ENCODE data around the gene OR5K4.

The OR5K4 gene, protein sequence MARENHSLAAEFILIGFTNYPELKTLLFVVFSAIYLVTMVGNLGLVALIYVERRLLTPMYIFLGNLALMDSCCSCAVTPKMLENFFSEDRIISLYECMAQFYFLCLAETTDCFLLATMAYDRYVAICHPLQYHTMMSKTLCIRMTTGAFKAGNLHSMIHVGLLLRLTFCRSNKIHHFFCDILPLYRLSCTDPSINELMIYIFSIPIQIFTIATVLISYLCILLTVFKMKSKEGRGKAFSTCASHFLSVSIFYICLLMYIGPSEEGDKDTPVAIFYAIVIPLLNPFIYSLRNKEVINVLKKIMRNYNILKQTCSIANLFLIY

GRCh38 chr3:98353554-98353953 is at the start of gene OR5K4:
OR5K4 (plus strand) TSS chr3:98353854; CDS start chr3:98353854, 0 bp downstream.
- Histone ChIP-seq H3K79me2 (ENCODE audit: control insufficient read depth, insufficient read depth, low read length, unreplicated experiment) (no peaks in the 10 kb centered on the region), H3K4me3 (ENCODE audit: low read depth, low read length) (no peak within 1 kb of the TSS), H3K4me1 (ENCODE audit: control insufficient read depth, insufficient read depth, low read length, unreplicated experiment) (no peaks in the 10 kb centered on the region), H3K27me3 (ENCODE audit: insufficient read depth, low read length) (peaks cover 38% of the 10 kb centered on the region), H3K27ac (ENCODE audit: low read depth, low read length) (no peak within 1 kb of the TSS), H3K36me3 (ENCODE audit: insufficient read depth, low read length) (no peaks in the 10 kb centered on the region), H2AFZ (ENCODE audit: low read length, unreplicated experiment) (no peak within 1 kb of the TSS)

DNA sequence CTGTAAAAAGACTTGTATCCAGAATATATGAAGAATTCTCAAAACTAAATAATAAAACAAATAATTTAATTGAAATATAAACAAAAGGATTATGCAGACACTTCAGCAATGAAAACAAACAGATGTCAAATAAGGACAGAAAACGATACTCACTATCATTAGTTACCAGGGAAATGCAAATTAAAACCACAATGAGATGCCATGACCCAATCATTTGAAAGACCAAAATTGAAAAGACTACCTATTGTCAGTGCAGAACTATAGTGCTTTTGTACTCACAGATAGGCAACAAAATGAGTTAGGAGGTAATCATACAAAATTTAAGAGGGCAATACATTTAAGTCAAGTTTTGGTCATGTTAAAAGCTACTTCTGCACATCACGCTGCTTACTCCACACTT is 31.6 kb upstream of the OR5K4 start:
- H3K27ac ChIP-seq (ENCODE audit: low read depth, low read length): no peak overlapping the region
- H3K79me2 ChIP-seq (ENCODE audit: control insufficient read depth, insufficient read depth, low read length, unreplicated experiment): no peaks in the 10 kb centered on the region
- no peaks in the 10 kb centered on the region for H3K4me1 ChIP-seq (ENCODE audit: control insufficient read depth, insufficient read depth, low read length, unreplicated experiment)
- no peak overlapping the region for H3K4me3 ChIP-seq (ENCODE audit: low read depth, low read length)
- H3K36me3 ChIP-seq (ENCODE audit: insufficient read depth, low read length): no peaks in the 10 kb centered on the region
- H3K27me3 ChIP-seq (ENCODE audit: insufficient read depth, low read length): peaks cover 50% of the 10 kb centered on the region
- no peak overlapping the region for H2AFZ ChIP-seq (ENCODE audit: low read length, unreplicated experiment)

GRCh38 chr3:98322686-98323085 is 31.0 kb upstream of the OR5K4 start:
- H3K4me3 ChIP-seq (ENCODE audit: low read depth, low read length): no peak overlapping the region
- no peaks in the 10 kb centered on the region for H3K4me1 ChIP-seq (ENCODE audit: control insufficient read depth, insufficient read depth, low read length, unreplicated experiment)
- H3K27me3 ChIP-seq (ENCODE audit: insufficient read depth, low read length): peaks cover 55% of the 10 kb centered on the region
- no peaks in the 10 kb centered on the region for H3K79me2 ChIP-seq (ENCODE audit: control insufficient read depth, insufficient read depth, low read length, unreplicated experiment)
- no peak overlapping the region for H3K27ac ChIP-seq (ENCODE audit: low read depth, low read length)
- H3K36me3 ChIP-seq (ENCODE audit: insufficient read depth, low read length): no peaks in the 10 kb centered on the region
- no peak overlapping the region for H2AFZ ChIP-seq (ENCODE audit: low read length, unreplicated experiment)

DNA sequence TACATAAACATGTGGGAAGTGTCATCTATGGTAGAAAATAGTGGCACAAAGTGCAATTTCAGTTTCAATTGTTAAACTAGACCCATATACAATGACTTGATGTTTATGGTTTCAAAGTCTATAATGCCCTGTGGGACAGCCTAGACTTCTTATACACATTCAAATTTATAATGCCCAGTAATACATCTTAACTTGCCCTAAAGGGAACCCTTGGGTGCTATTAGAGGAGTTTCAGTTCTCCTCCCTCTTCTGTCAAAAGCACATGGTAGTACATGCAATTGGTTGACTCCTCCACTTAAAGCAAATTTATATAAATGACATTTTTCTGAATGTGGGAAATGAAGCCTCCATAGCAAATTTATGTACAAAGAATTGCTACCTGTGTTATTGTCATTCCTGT is 30.2 kb upstream of the OR5K4 start:
- Histone ChIP-seq H3K27ac (ENCODE audit: low read depth, low read length) (no peak overlapping the region), H3K4me1 (ENCODE audit: control insufficient read depth, insufficient read depth, low read length, unreplicated experiment) (no peaks in the 10 kb centered on the region), H3K27me3 (ENCODE audit: insufficient read depth, low read length) (peaks cover 62% of the 10 kb centered on the region), H2AFZ (ENCODE audit: low read length, unreplicated experiment) (no peak overlapping the region), H3K79me2 (ENCODE audit: control insufficient read depth, insufficient read depth, low read length, unreplicated experiment) (no peaks in the 10 kb centered on the region), H3K36me3 (ENCODE audit: insufficient read depth, low read length) (no peaks in the 10 kb centered on the region), H3K4me3 (ENCODE audit: low read depth, low read length) (no peak overlapping the region)

DNA sequence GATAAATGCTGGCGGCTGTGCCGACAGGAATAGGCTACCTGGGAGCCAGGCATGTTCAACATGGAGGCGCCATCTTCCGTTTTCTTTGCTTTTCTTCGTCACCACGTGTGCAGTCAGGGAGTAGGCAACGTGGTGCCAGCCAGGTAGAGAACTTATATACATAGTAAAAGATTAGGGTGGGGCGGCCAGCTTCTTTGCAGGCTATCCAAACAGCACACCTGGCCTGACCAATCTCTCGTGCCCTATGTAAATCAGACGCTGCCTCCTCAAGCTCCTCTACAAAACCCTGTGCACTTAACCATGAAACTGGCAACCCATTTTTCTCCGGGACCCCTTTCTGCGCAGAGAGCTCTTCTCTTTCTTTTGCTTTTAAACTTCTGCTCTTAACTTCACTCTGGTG is 28.6 kb upstream of the OR5K4 start:
- no peaks in the 10 kb centered on the region for H3K4me1 ChIP-seq (ENCODE audit: control insufficient read depth, insufficient read depth, low read length, unreplicated experiment)
- no peaks in the 10 kb centered on the region for H3K79me2 ChIP-seq (ENCODE audit: control insufficient read depth, insufficient read depth, low read length, unreplicated experiment)
- H3K4me3 ChIP-seq (ENCODE audit: low read depth, low read length): no peak overlapping the region
- H2AFZ ChIP-seq (ENCODE audit: low read length, unreplicated experiment): no peak overlapping the region
- H3K27ac ChIP-seq (ENCODE audit: low read depth, low read length): no peak overlapping the region
- H3K27me3 ChIP-seq (ENCODE audit: insufficient read depth, low read length): peaks cover 71% of the 10 kb centered on the region
- no peaks in the 10 kb centered on the region for H3K36me3 ChIP-seq (ENCODE audit: insufficient read depth, low read length)

GRCh38 chr3:98326105-98326893 is 27.4 kb upstream of the OR5K4 start:
- Histone ChIP-seq H3K4me3 (ENCODE audit: low read depth, low read length) (no peak overlapping the region), H3K27ac (ENCODE audit: low read depth, low read length) (no peak overlapping the region), H2AFZ (ENCODE audit: low read length, unreplicated experiment) (no peak overlapping the region)

DNA sequence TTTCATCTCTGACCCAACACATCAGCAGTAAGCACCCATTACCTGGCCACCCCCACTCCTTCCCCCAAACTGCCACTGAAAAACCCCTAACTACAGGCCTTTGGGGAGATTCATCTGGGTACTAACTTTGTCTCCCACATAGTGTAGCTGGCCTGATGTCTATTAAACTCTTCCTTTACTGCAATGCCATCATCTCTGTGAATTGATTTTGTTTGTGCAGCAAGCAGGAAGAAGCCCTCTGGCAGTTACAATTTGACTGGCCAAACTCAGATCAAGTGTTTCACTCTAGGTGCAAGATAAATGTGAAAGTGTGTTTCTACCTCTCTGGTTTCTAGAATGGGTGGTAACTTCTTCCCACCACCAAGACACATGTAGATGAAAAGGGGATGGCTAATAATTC is 26.7 kb upstream of the OR5K4 start:
- Histone ChIP-seq H3K4me1 (ENCODE audit: control insufficient read depth, insufficient read depth, low read length, unreplicated experiment) (no peaks in the 10 kb centered on the region), H3K79me2 (ENCODE audit: control insufficient read depth, insufficient read depth, low read length, unreplicated experiment) (no peaks in the 10 kb centered on the region), H3K36me3 (ENCODE audit: insufficient read depth, low read length) (no peaks in the 10 kb centered on the region), H3K4me3 (ENCODE audit: low read depth, low read length) (no peak overlapping the region), H2AFZ (ENCODE audit: low read length, unreplicated experiment) (no peak overlapping the region), H3K27ac (ENCODE audit: low read depth, low read length) (no peak overlapping the region), H3K27me3 (ENCODE audit: insufficient read depth, low read length) (peaks cover 83% of the 10 kb centered on the region)

More at GRCh38 chr3:98326105-98326893, 27.4 kb upstream of the OR5K4 start:
- Histone ChIP-seq H3K79me2 (ENCODE audit: control insufficient read depth, insufficient read depth, low read length, unreplicated experiment) (no peaks in the 10 kb centered on the region), H3K4me1 (ENCODE audit: control insufficient read depth, insufficient read depth, low read length, unreplicated experiment) (no peaks in the 10 kb centered on the region), H3K27me3 (ENCODE audit: insufficient read depth, low read length) (peaks cover 79% of the 10 kb centered on the region), H3K36me3 (ENCODE audit: insufficient read depth, low read length) (no peaks in the 10 kb centered on the region)

GRCh38 chr3:98328933-98329332 is 24.7 kb upstream of the OR5K4 start:
- Histone ChIP-seq H3K36me3 (ENCODE audit: insufficient read depth, low read length) (no peaks in the 10 kb centered on the region), H3K4me1 (ENCODE audit: control insufficient read depth, insufficient read depth, low read length, unreplicated experiment) (no peaks in the 10 kb centered on the region), H3K79me2 (ENCODE audit: control insufficient read depth, insufficient read depth, low read length, unreplicated experiment) (no peaks in the 10 kb centered on the region), H3K27me3 (ENCODE audit: insufficient read depth, low read length) (peaks cover 89% of the 10 kb centered on the region), H3K27ac (ENCODE audit: low read depth, low read length) (no peak overlapping the region), H3K4me3 (ENCODE audit: low read depth, low read length) (no peak overlapping the region), H2AFZ (ENCODE audit: low read length, unreplicated experiment) (no peak overlapping the region)

GRCh38 chr3:98329392-98330124 is 24.1 kb upstream of the OR5K4 start:
- Histone ChIP-seq H3K4me1 (ENCODE audit: control insufficient read depth, insufficient read depth, low read length, unreplicated experiment) (no peaks in the 10 kb centered on the region), H3K4me3 (ENCODE audit: low read depth, low read length) (no peak overlapping the region), H2AFZ (ENCODE audit: low read length, unreplicated experiment) (no peak overlapping the region), H3K27ac (ENCODE audit: low read depth, low read length) (no peak overlapping the region), H3K27me3 (ENCODE audit: insufficient read depth, low read length) (peaks cover 87% of the 10 kb centered on the region), H3K79me2 (ENCODE audit: control insufficient read depth, insufficient read depth, low read length, unreplicated experiment) (no peaks in the 10 kb centered on the region), H3K36me3 (ENCODE audit: insufficient read depth, low read length) (no peaks in the 10 kb centered on the region)

DNA sequence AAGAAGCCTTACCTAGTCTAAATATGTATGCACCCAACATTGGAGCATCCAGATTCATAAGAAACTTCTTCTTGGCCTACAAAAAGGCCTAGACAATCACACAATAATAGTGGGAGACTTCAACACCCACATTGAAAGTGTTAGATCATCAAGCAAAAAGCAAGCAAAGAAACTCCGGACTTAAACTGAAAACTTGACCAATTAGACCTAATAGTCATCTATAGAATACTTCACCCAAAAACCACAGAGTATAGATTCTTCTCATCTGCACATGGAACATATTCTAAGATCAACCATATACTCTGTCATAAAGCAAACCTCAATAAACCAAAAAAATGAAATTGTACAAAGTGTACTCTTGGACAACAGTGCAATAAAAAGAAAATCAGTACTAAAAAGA is 22.3 kb upstream of the OR5K4 start:
- no peaks in the 10 kb centered on the region for H3K36me3 ChIP-seq (ENCODE audit: insufficient read depth, low read length)
- H3K4me3 ChIP-seq (ENCODE audit: low read depth, low read length): no peak overlapping the region
- no peak overlapping the region for H3K27ac ChIP-seq (ENCODE audit: low read depth, low read length)
- no peak overlapping the region for H2AFZ ChIP-seq (ENCODE audit: low read length, unreplicated experiment)
- no peaks in the 10 kb centered on the region for H3K79me2 ChIP-seq (ENCODE audit: control insufficient read depth, insufficient read depth, low read length, unreplicated experiment)
- H3K4me1 ChIP-seq (ENCODE audit: control insufficient read depth, insufficient read depth, low read length, unreplicated experiment): no peaks in the 10 kb centered on the region
- peaks cover 78% of the 10 kb centered on the region for H3K27me3 ChIP-seq (ENCODE audit: insufficient read depth, low read length)
